K562 (cell line): ENCODE measurements around the gene SLC31A1.

ENCODE experiments used
- ATF1 ChIP-seq, 2 experiments: fragments of 450-650 bp in 1 of 2; IDR thresholded peaks; 2 replicates each; pipeline ENCODE4 v1.6.1; 2016; ENCODE audit warnings: missing compliant biosample characterization in 1 of 2, missing genetic modification characterization in 1 of 2
- FOXM1 ChIP-seq, 2 experiments: fragments of 450-650 bp in 1 of 2; sonication (generic) in 1 of 2; formaldehyde crosslinking in 1 of 2; IDR thresholded peaks; 2 replicates each; pipeline versions ENCODE4 v1.6.1 to v1.9.0; 2017 to 2022; ENCODE audit warnings: low read depth in 2 of 2, mild to moderate bottlenecking in 2 of 2, missing genetic modification reagents in 1 of 2, moderate library complexity in 1 of 2
- HNRNPLL ChIP-seq: fragments of 200-400 bp; formaldehyde crosslinking; IDR thresholded peaks from 2 replicates; pipeline ENCODE4 v1.6.1; 2017; ENCODE audit warnings: low read length, low read depth, mild to moderate bottlenecking; ENCODE audit not compliant: poor library complexity, severe bottlenecking
- NFRKB ChIP-seq: fragments of 450-650 bp; IDR thresholded peaks from 2 replicates; pipeline ENCODE4 v1.6.1; 2016; ENCODE audit warnings: low read depth
- POLR2AphosphoS5 ChIP-seq: IDR thresholded peaks from 2 replicates; pipeline ENCODE4 v1.6.1; 2011; ENCODE audit warnings: mild to moderate bottlenecking, low read depth, low read length, moderate library complexity; ENCODE audit not compliant: control insufficient read depth, insufficient read depth
- PTBP1 ChIP-seq: fragments of 200-400 bp; formaldehyde crosslinking; IDR thresholded peaks from 2 replicates; pipeline ENCODE4 v1.6.1; 2017; ENCODE audit warnings: low read depth, low read length
- RFX1 ChIP-seq: fragments of 450-650 bp; IDR thresholded peaks from 2 replicates; pipeline ENCODE4 v1.6.1; 2016; ENCODE audit warnings: mild to moderate bottlenecking, moderate library complexity
- SIX5 ChIP-seq, 2 experiments: IDR thresholded peaks; 2 replicates each; pipeline ENCODE4 v1.6.1; 2011; ENCODE audit warnings: low read length in 2 of 2, borderline replicate concordance in 1 of 2, low read depth in 1 of 2, mild to moderate bottlenecking in 1 of 2, moderate library complexity in 1 of 2; ENCODE audit not compliant: insufficient read depth in 1 of 2
- TAF1 ChIP-seq: IDR thresholded peaks from 2 replicates; pipeline ENCODE4 v1.6.1; 2011; ENCODE audit warnings: mild to moderate bottlenecking, low read length, moderate library complexity; ENCODE audit not compliant: insufficient read depth, control insufficient read depth, severe bottlenecking; ENCODE audit errors: extremely low read depth
- TEAD4 ChIP-seq, 2 experiments: sonication (generic) in 1 of 2; formaldehyde crosslinking in 1 of 2; IDR thresholded peaks; 2 replicates each; pipeline versions ENCODE4 v1.6.1 to v1.8.0; 2012 to 2022; ENCODE audit warnings: borderline replicate concordance in 1 of 2, inconsistent platforms in 1 of 2, low read length in 1 of 2, mild to moderate bottlenecking in 1 of 2, missing genetic modification reagents in 1 of 2
- TF ChIP-seq, protein P1 (sequence below): fragments of 200-800 bp; sonication (Bioruptor generic); IDR thresholded peaks from 2 replicates; pipeline ENCODE4 v1.6.1; 2017; ENCODE audit warnings: missing genetic modification characterization, missing compliant biosample characterization
- TF ChIP-seq, protein P2 (sequence below): IDR thresholded peaks from 2 replicates; pipeline ENCODE4 v1.6.1; 2016; ENCODE audit warnings: missing genetic modification characterization, missing compliant biosample characterization
- TF ChIP-seq, protein P3 (sequence below): sonication (generic); formaldehyde crosslinking; IDR thresholded peaks from 2 replicates; pipeline ENCODE4 v1.9.0; 2022; ENCODE audit warnings: mild to moderate bottlenecking, missing genetic modification reagents

DNA sequence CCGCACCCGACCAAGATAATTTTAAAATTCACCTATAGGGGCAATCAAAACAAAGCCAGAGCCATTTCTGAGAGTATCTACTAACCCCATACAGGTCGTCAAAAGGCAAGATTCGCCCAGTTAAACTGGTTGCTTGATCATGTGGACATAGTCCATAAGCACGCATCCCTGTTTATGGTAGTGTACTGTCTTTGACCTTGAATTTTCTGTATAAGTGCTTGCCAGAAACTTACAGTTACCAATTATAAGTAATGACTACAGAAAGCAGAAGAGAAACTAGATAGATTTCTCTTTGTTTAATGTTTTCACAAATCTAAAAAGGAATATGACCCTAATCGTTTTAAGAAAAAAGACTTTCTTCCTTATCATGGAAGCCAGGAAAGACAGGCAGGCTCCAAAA, 25.6 kb downstream of the SLC31A1 start:
- TF ChIP-seq, protein P1, sequence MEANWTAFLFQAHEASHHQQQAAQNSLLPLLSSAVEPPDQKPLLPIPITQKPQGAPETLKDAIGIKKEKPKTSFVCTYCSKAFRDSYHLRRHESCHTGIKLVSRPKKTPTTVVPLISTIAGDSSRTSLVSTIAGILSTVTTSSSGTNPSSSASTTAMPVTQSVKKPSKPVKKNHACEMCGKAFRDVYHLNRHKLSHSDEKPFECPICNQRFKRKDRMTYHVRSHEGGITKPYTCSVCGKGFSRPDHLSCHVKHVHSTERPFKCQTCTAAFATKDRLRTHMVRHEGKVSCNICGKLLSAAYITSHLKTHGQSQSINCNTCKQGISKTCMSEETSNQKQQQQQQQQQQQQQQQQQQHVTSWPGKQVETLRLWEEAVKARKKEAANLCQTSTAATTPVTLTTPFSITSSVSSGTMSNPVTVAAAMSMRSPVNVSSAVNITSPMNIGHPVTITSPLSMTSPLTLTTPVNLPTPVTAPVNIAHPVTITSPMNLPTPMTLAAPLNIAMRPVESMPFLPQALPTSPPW (CRISPR knock-in tag) = no peak
- TF ChIP-seq FOXM1 (IDR thresholded peaks at IDR 0.05; ENCODE audit: low read depth) (no peak), FOXM1 (CRISPR knock-in tag; IDR thresholded peaks at IDR 0.05; ENCODE audit: low read depth) (no peak), POLR2AphosphoS5 (no peak), TAF1 (no peak), ATF1 (CRISPR knock-in tag; IDR thresholded peaks at IDR 0.05) (no peak), ATF1 (tag; IDR thresholded peaks at IDR 0.05) (no peak), HNRNPLL (no peak), TEAD4 (IDR thresholded peaks at IDR 0.05; ENCODE audit: low read length) (no peak), TEAD4 (CRISPR knock-in tag; IDR thresholded peaks at IDR 0.05; ENCODE audit: borderline replicate concordance) (no peak), NFRKB (no peak), PTBP1 (no peak), SIX5 (IDR thresholded peaks at IDR 0.05; ENCODE audit: borderline replicate concordance in 1 of 2, insufficient read depth in 1 of 2, low read depth in 1 of 2, low read length in 2 of 2) (no peak), RFX1 (no peak)
- TF ChIP-seq, protein P2, sequence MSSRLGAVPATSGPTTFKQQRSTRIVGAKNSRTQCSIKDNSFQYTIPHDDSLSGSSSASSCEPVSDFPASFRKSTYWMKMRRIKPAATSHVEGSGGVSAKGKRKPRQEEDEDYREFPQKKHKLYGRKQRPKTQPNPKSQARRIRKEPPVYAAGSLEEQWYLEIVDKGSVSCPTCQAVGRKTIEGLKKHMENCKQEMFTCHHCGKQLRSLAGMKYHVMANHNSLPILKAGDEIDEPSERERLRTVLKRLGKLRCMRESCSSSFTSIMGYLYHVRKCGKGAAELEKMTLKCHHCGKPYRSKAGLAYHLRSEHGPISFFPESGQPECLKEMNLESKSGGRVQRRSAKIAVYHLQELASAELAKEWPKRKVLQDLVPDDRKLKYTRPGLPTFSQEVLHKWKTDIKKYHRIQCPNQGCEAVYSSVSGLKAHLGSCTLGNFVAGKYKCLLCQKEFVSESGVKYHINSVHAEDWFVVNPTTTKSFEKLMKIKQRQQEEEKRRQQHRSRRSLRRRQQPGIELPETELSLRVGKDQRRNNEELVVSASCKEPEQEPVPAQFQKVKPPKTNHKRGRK (tag) = no peak
- TF ChIP-seq, protein P3, sequence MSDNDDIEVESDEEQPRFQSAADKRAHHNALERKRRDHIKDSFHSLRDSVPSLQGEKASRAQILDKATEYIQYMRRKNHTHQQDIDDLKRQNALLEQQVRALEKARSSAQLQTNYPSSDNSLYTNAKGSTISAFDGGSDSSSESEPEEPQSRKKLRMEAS (CRISPR knock-in tag) = no peak
